Peyer's patch (tissue), 4 donors: ENCODE measurements around the gene MXD3.

Experiments
- POLR2A ChIP-seq, 2 donors: fragments of 450-650 bp; IDR thresholded peaks; one replicate each; pipeline ENCODE4 v1.5.1; 2017; ENCODE audit warnings: antibody characterized with exemption in 2 of 2, mild to moderate bottlenecking in 2 of 2, moderate library complexity in 2 of 2
- TF ChIP-seq, protein P1 (sequence below), 6 experiments: fragments of 450-650 bp in 4 of 6; fragments of 200-600 bp in 2 of 6; sonication (generic) in 1 of 6; IDR thresholded peaks; one replicate each; pipeline ENCODE4 v1.5.1; 2017 to 2019; ENCODE audit warnings: antibody characterized with exemption in 6 of 6, mild to moderate bottlenecking in 3 of 6, moderate library complexity in 1 of 6

DNA sequence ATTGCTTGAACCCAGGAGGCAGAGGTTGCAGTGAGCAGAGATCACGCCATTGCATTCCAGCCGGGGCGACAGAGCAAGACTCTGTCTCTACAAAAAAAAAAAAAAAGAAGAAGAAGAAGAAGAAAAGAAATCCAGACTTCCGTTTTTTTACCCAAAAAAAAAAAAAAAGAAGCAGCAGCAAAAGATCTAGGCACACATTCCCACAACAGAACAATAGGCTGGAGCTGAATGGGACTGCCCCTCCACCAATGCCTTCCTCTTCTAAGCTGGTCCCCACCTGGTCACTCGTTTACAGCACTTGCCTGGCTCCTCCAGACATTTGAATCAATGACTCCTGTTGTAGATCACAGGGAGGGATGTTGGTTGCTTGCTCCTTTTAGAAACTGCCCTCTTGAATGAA, 41.4 kb upstream of the MXD3 start:
- TF ChIP-seq, protein P1, sequence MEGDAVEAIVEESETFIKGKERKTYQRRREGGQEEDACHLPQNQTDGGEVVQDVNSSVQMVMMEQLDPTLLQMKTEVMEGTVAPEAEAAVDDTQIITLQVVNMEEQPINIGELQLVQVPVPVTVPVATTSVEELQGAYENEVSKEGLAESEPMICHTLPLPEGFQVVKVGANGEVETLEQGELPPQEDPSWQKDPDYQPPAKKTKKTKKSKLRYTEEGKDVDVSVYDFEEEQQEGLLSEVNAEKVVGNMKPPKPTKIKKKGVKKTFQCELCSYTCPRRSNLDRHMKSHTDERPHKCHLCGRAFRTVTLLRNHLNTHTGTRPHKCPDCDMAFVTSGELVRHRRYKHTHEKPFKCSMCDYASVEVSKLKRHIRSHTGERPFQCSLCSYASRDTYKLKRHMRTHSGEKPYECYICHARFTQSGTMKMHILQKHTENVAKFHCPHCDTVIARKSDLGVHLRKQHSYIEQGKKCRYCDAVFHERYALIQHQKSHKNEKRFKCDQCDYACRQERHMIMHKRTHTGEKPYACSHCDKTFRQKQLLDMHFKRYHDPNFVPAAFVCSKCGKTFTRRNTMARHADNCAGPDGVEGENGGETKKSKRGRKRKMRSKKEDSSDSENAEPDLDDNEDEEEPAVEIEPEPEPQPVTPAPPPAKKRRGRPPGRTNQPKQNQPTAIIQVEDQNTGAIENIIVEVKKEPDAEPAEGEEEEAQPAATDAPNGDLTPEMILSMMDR (IDR thresholded peaks at IDR 0.05): no peak
- TF ChIP-seq POLR2A (IDR thresholded peaks at IDR 0.05): no peak
